Endodermal cell (in vitro differentiated cells): ENCODE results near the gene WDR76. TPM values are rescaled to one million over a fixed set of nuclear protein-coding genes. Genes with fewer than 3 reads are reported as not detected.

Source experiments
- DNase-seq: peaks from one replicate; pipeline ENCODE4 v3.0.0-alpha.2; 2017
- H3K27ac ChIP-seq: 2 replicates; pipeline ENCODE4 v1.5.1; 2013; ENCODE audit warnings: mild to moderate bottlenecking, low read depth, low read length, moderate library complexity
- H3K27me3 ChIP-seq: 2 replicates; pipeline ENCODE4 v1.6.1; 2013; ENCODE audit warnings: mild to moderate bottlenecking, low read length, moderate library complexity; ENCODE audit not compliant: insufficient read depth, control insufficient read depth, poor library complexity, severe bottlenecking
- H3K36me3 ChIP-seq: 2 replicates; pipeline ENCODE4 v1.7.0; 2013; ENCODE audit warnings: mild to moderate bottlenecking, low read length, moderate library complexity; ENCODE audit not compliant: control insufficient read depth, insufficient read depth
- H3K4me1 ChIP-seq: one replicate; pipeline ENCODE4 v1.7.0; 2013; ENCODE audit warnings: low read length; ENCODE audit not compliant: control insufficient read depth, insufficient read depth
- H3K4me3 ChIP-seq: 2 replicates; pipeline ENCODE4 v1.5.1; 2013; ENCODE audit warnings: mild to moderate bottlenecking, low read length, moderate library complexity
- H3K9ac ChIP-seq: 2 replicates; pipeline ENCODE4 v1.6.1; 2013; ENCODE audit warnings: mild to moderate bottlenecking, low read length, moderate library complexity; ENCODE audit not compliant: poor library complexity, severe bottlenecking; ENCODE audit errors: extremely low read depth
- H3K9me3 ChIP-seq: 2 replicates; pipeline ENCODE4 v1.6.1; 2013; ENCODE audit warnings: mild to moderate bottlenecking, low read length, moderate library complexity; ENCODE audit not compliant: control insufficient read depth
- H3K27ac Mint-ChIP-seq: 2 replicates; pipeline ENCODE4 v1.8.0; 2020; ENCODE audit warnings: mixed read lengths
- H3K27me3 Mint-ChIP-seq: 2 replicates; pipeline ENCODE4 v1.8.0; 2021; ENCODE audit warnings: mild to moderate bottlenecking, mixed read lengths; ENCODE audit not compliant: insufficient read depth
- H3K36me3 Mint-ChIP-seq: 2 replicates; pipeline ENCODE4 v1.8.0; 2020; ENCODE audit warnings: low read depth, mixed read lengths
- H3K4me1 Mint-ChIP-seq: 2 replicates; pipeline ENCODE4 v1.8.0; 2020; ENCODE audit warnings: mixed read lengths
- H3K4me3 Mint-ChIP-seq: 2 replicates; pipeline ENCODE4 v1.8.0; 2020; ENCODE audit warnings: mild to moderate bottlenecking, moderate library complexity, mixed read lengths
- H3K9me3 Mint-ChIP-seq: 2 replicates; pipeline ENCODE4 v1.8.0; 2020; ENCODE audit warnings: mild to moderate bottlenecking, mixed read lengths
- CTCF ChIP-seq: fragments of 200-600 bp; sonication (generic); conservative IDR thresholded peaks from 2 replicates; pipeline ENCODE4 v1.5.0; 2021; ENCODE audit warnings: antibody characterized with exemption, mild to moderate bottlenecking
- WGBS, 2 experiments: methylation state at CpG; one replicate each; pipeline versions ENCODE4 v1.1.5 to v1.1.7; 2013; ENCODE audit warnings: missing lambda C conversion rate in 2 of 2, mixed read lengths in 1 of 2; ENCODE audit not compliant: insufficient coverage in 1 of 2, insufficient read length in 1 of 2; 5-methylcytosine and 5-hydroxymethylcytosine counted together
- total RNA-seq, 2 donors: library from RNA; stranded (reverse); fragmentation: NEBNext Ultra II Directional in 1 of 2; extraction: Animal tissue kit (Norgen Biotek cat#: 25700) in 1 of 2; gene quantifications; 2 replicates in 1 of 2; 3 replicates in 1 of 2; pipeline ENCODE4 v1.2.1, GENCODE V29; 2021

WDR76 gene
- total RNA-seq, 2 donors from 2014 or later, result 22.6 to 34.4 TPM

GRCh38 chr15:43789409-43789808 is 37.4 kb upstream of the WDR76 start:
- Mint-ChIP-seq H3K4me1 (peaks cover 14% of the 10 kb centered on the region), H3K4me3 (no peak overlapping the region), H3K27me3 (peaks cover 2% of the 10 kb centered on the region), H3K27ac (no peak overlapping the region), H3K9me3 (peaks cover 4% of the 10 kb centered on the region), H3K36me3 (peaks cover 14% of the 10 kb centered on the region)
- H3K27me3 ChIP-seq, result no peaks in the 10 kb centered on the region
- H3K9ac ChIP-seq, result no peak overlapping the region
- no peak overlapping the region for H3K27ac ChIP-seq
- TF ChIP-seq CTCF, result no peak
- no peaks in the 10 kb centered on the region for H3K9me3 ChIP-seq
- WGBS, 2 experiments, result 71 to 100% methylated on average over 2 to 3 of the region's 3 CpGs
- no peak overlapping the region for H3K4me3 ChIP-seq
- peaks cover 14% of the 10 kb centered on the region for H3K36me3 ChIP-seq
- no peak for DNase-seq
- peaks cover under 1% of the 10 kb centered on the region for H3K4me1 ChIP-seq

GRCh38 chr15:43791993-43792760 is 34.6 kb upstream of the WDR76 start, which contains the start of gene SERF2:
SERF2 (plus strand) TSS chr15:43792320; CDS start chr15:43792377, 57 bp downstream.
- H3K27me3 ChIP-seq, result no peaks in the 10 kb centered on the region
- peak within 1 kb of the TSS; percentile 98 for H3K9ac ChIP-seq
- peaks cover 37% of the 10 kb centered on the region for H3K36me3 Mint-ChIP-seq
- TF ChIP-seq CTCF, result no peak
- no peaks in the 10 kb centered on the region for H3K27me3 Mint-ChIP-seq
- H3K9me3 Mint-ChIP-seq, result no peaks in the 10 kb centered on the region
- H3K36me3 ChIP-seq, result peaks cover 40% of the 10 kb centered on the region
- H3K4me3 Mint-ChIP-seq, result peak within 1 kb of the TSS; percentile 99
- H3K4me3 ChIP-seq, result peak within 1 kb of the TSS; percentile 96
- peak; percentile 100 for DNase-seq
- H3K27ac Mint-ChIP-seq, result peak within 1 kb of the TSS; percentile 99
- peaks cover 15% of the 10 kb centered on the region for H3K4me1 ChIP-seq
- peak within 1 kb of the TSS; percentile 79 for H3K27ac ChIP-seq
- WGBS, 2 experiments, result 0 to 1% methylated on average over 27 to 66 of the region's 66 CpGs
- no peaks in the 10 kb centered on the region for H3K9me3 ChIP-seq
- peaks cover 38% of the 10 kb centered on the region for H3K4me1 Mint-ChIP-seq

GRCh38 chr15:43792761-43793476 is 33.9 kb upstream of the WDR76 start:
- H3K27me3 Mint-ChIP-seq, result no peaks in the 10 kb centered on the region
- no peaks in the 10 kb centered on the region for H3K9me3 ChIP-seq
- H3K9me3 Mint-ChIP-seq, result no peaks in the 10 kb centered on the region
- peak overlapping the region; percentile 99 for H3K27ac Mint-ChIP-seq
- TF ChIP-seq CTCF, result no peak
- peaks cover 40% of the 10 kb centered on the region for H3K36me3 ChIP-seq
- WGBS, 2 experiments, result 0 to 9% methylated on average over 7 to 33 of the region's 33 CpGs
- H3K27me3 ChIP-seq, result no peaks in the 10 kb centered on the region
- peaks cover 41% of the 10 kb centered on the region for H3K36me3 Mint-ChIP-seq
- H3K4me1 Mint-ChIP-seq, result peaks cover 38% of the 10 kb centered on the region
- H3K4me1 ChIP-seq, result peaks cover 15% of the 10 kb centered on the region
- H3K9ac ChIP-seq, result peak overlapping the region; percentile 98
- peak overlapping the region; percentile 79 for H3K27ac ChIP-seq
- peak overlapping the region; percentile 96 for H3K4me3 ChIP-seq
- no peak for DNase-seq
- H3K4me3 Mint-ChIP-seq, result peak overlapping the region; percentile 99
